Measurements from ENCODE around the gene HERPUD1. TPM values are rescaled to one million over a fixed set of nuclear protein-coding genes. Genes with fewer than 3 reads are reported as not detected.

HERPUD1 gene, protein sequence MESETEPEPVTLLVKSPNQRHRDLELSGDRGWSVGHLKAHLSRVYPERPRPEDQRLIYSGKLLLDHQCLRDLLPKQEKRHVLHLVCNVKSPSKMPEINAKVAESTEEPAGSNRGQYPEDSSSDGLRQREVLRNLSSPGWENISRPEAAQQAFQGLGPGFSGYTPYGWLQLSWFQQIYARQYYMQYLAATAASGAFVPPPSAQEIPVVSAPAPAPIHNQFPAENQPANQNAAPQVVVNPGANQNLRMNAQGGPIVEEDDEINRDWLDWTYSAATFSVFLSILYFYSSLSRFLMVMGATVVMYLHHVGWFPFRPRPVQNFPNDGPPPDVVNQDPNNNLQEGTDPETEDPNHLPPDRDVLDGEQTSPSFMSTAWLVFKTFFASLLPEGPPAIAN
- polyA plus RNA-seq, result 71.8 and 87.9 TPM in 2 replicates

DNA sequence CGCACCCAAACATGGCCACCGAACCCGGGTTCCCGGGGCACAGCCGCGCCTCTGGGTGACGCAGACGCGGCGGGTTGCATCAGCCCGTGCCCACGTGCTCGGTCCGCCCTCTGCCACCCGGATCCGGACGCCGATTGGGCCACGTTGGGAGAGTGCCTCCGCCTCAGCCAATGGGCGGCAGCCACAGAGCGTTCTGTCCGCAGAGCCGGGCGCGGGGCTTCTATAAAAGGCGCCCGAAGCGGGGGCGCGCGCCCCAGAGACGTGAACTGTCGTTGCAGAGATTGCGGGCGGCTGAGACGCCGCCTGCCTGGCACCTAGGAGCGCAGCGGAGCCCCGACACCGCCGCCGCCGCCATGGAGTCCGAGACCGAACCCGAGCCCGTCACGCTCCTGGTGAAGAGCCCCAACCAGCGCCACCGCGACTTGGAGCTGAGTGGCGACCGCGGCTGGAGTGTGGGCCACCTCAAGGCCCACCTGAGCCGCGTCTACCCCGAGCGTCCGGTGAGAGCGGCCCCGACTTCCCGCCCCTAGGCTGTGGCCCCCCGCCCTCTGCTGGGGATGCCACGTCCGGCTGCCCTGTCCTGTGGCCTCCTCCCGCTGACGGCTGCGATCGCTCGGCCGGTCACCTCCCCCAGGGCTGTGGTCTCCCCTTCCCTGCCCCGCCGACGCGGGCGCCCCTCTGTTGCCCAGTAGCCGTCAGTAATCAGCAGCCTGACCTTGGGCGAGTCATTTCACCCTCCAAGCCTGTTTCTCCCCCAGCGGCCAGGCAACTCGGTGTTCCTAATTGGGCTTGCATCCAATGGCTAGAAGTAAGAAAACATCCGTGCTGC is at the start of gene HERPUD1:
Gene HERPUD1, plus strand, starts transcription at position 251 of the 829 bp plus-strand sequence. Its CDS starts 103 bp downstream, at position 354.

DNA sequence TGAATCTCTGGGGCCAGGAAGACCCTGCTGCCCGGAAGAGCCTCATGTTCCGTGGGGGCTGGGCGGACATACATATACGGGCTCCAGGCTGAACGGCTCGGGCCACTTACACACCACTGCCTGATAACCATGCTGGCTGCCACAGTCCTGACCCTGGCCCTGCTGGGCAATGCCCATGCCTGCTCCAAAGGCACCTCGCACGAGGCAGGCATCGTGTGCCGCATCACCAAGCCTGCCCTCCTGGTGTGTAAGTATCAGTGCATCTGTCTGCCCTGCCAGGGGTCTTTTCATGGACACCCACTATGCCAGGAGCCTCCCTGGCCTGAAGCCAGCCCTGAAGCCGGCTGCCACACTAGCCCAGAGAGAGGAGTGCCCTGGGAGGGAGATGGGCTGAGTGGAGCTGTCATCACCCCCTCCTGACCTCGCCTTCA is 29.9 kb downstream of the HERPUD1 start, which contains the start of gene CETP:
Gene CETP, plus strand, starts transcription at position 100 of the 431 bp plus-strand sequence. Its CDS starts 30 bp downstream, at position 130.

DNA sequence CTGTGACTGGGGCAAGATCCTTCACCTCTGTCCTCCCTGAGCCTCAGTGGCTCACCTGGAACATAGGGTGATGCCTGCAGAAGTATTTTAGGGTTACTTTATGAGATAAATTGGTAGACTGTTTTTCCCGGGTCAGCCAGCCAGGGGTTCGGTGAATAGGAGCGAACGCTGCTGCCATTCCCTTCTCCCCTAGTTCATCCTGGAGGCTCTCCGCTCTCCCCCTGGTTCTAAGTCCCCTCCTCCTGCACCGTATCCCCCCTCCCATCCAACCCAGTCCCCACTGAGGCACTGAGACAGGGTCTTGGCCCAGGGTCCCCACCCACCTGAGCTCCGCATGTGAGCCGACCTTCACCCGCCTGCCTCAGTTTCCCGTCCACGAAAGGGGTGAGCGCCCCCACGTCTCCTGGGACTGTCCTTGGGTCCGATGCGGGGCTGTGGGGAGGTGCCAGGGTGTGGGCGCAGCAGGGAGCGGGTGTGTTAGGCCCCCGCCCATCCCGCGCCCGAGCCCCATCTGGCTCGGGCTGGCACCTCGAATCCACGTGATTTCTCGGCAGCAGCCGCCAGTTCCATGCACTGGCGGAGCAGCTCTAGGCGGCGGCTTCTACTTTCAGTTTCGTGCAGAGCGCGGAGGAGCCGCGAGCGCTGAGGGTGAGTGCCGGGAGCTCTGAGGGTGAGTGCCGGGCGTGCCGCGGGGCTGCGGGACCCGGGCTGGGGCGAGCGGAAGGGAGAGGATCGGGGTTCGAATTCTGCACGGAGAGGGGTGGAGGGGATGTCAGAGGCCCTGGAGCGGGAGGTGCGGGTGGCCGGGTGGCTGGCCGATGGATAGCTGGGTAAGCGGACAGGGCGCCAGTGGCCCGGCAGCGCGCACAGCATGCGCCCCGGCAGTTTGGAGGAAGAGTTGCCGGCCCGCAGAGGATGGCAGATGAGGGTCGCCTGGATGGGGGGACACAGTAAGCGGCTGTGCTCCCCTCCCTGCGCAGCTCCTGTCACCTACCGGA is 57.3 kb downstream of the HERPUD1 start, which contains the start of gene NLRC5:
Gene NLRC5, plus strand, starts transcription at position 610 of the 998 bp plus-strand sequence. CDS start 31,156 bp downstream, outside the sequence.

Other genes starting within 250 kb of the HERPUD1 start
- 397 and 562 TPM in 2 replicates for gene MT1X, start 249.7 kb upstream of the HERPUD1 start, polyA plus RNA-seq
- 395 and 529 TPM in 2 replicates for gene NUP93, start 202.0 kb upstream of the HERPUD1 start, polyA plus RNA-seq
- gene SLC12A3, start 66.9 kb upstream of the HERPUD1 start, polyA plus RNA-seq, result 0.09 and 0.20 TPM in 2 replicates
- gene CETP, start 29.8 kb downstream of the HERPUD1 start, polyA plus RNA-seq, result not detected in 2 replicates
- 1.1 and 3.2 TPM in 2 replicates for gene NLRC5, start 57.4 kb downstream of the HERPUD1 start, polyA plus RNA-seq
- 3.3 and 9.6 TPM in 2 replicates for gene CPNE2, start 160.4 kb downstream of the HERPUD1 start, polyA plus RNA-seq

Measured in Purkinje cell (primary cell).